ENCODE measurements around the gene CD200. TPM values are rescaled to one million over a fixed set of nuclear protein-coding genes. Genes with fewer than 3 reads are reported as not detected.
A peak's percentile ranks its signal among the peaks of the same experiment; 100 is the strongest.

CD200 gene
- total RNA-seq, 4 donors from 2014 or later, result 7.2 to 22.9 (median 7.6) TPM

GRCh38 chr3:112405845-112406244 is 72.9 kb downstream of the CD200 start:
- intact Hi-C loops (cut with DNase I), result no loop called here
- Histone ChIP-seq H3K4me1 (peaks cover 0 to 5% (median 2%) of the 10 kb centered on the region in 4 donors), H3K9me3 (no peaks in the 10 kb centered on the region), H3K4me3 (no peak overlapping the region), H3K27ac (replicated peaks in 1 of 4) (no peak overlapping the region), H3K36me3 (no peaks in the 10 kb centered on the region), H3K27me3 (no peaks in the 10 kb centered on the region)
- TF ChIP-seq POLR2A (IDR thresholded peaks at IDR 0.05; ENCODE audit: low read depth) (no peak), EP300 (IDR thresholded peaks at IDR 0.05) (no peak), POLR2AphosphoS5 (IDR thresholded peaks at IDR 0.05) (no peak)
- TF ChIP-seq, protein P1, sequence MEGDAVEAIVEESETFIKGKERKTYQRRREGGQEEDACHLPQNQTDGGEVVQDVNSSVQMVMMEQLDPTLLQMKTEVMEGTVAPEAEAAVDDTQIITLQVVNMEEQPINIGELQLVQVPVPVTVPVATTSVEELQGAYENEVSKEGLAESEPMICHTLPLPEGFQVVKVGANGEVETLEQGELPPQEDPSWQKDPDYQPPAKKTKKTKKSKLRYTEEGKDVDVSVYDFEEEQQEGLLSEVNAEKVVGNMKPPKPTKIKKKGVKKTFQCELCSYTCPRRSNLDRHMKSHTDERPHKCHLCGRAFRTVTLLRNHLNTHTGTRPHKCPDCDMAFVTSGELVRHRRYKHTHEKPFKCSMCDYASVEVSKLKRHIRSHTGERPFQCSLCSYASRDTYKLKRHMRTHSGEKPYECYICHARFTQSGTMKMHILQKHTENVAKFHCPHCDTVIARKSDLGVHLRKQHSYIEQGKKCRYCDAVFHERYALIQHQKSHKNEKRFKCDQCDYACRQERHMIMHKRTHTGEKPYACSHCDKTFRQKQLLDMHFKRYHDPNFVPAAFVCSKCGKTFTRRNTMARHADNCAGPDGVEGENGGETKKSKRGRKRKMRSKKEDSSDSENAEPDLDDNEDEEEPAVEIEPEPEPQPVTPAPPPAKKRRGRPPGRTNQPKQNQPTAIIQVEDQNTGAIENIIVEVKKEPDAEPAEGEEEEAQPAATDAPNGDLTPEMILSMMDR (IDR thresholded peaks at IDR 0.05), result no peak
- no peak for DNase-seq (ENCODE audit: extremely low spot score)
- 87% methylated on average over 4 of the region's 4 CpGs for WGBS

DNA sequence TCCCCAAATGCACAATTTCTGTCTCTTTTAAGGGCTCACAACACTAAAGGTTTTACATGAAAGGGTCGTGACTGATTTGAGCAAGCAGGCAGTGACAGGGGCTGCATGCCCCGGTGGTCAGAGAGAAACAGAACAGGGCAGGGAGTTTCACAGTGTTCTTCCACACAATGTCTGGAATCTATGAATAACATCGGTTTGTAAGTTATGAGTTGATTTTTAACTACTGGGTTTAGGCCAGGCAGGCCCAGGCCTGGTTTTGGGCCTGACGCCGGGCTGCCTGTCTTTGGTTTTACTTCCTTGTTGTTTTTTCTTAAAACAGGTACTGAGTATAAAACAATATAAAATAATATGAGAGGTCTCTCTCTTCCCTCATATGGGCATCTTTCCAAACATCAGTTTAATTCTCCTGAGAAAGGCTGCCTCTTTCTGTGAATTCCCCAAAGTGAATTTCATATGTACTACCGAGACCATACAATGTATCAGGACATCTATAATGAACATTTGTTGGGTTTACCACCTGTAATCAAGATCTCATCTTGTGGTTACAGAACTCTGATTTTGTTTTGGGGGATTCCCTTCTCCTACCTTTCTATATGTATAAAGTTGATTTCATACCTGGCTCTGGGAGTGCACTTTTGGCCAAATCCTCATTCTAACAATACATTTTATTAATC is 74.4 kb downstream of the CD200 start:
- Histone ChIP-seq H3K4me1 (peaks cover 0 to 10% (median 8%) of the 10 kb centered on the region in 4 donors), H3K27me3 (no peaks in the 10 kb centered on the region), H3K4me3 (no peak overlapping the region), H3K9me3 (no peaks in the 10 kb centered on the region), H3K36me3 (no peaks in the 10 kb centered on the region), H3K27ac (replicated peaks in 1 of 4) (peak overlapping the region in 3 of 4 donors; percentile 26 to 51 (median 28))
- no peak for DNase-seq (ENCODE audit: extremely low spot score)
- 60% methylated on average over 6 of the region's 6 CpGs for WGBS
- intact Hi-C loops (cut with DNase I), result no loop called here
- no peak for TF ChIP-seq POLR2AphosphoS5 (IDR thresholded peaks at IDR 0.05)
- TF ChIP-seq EP300 (IDR thresholded peaks at IDR 0.05), result no peak
- TF ChIP-seq, protein P1 (IDR thresholded peaks at IDR 0.05), result no peak
- TF ChIP-seq POLR2A (IDR thresholded peaks at IDR 0.05; ENCODE audit: low read depth), result no peak

DNA sequence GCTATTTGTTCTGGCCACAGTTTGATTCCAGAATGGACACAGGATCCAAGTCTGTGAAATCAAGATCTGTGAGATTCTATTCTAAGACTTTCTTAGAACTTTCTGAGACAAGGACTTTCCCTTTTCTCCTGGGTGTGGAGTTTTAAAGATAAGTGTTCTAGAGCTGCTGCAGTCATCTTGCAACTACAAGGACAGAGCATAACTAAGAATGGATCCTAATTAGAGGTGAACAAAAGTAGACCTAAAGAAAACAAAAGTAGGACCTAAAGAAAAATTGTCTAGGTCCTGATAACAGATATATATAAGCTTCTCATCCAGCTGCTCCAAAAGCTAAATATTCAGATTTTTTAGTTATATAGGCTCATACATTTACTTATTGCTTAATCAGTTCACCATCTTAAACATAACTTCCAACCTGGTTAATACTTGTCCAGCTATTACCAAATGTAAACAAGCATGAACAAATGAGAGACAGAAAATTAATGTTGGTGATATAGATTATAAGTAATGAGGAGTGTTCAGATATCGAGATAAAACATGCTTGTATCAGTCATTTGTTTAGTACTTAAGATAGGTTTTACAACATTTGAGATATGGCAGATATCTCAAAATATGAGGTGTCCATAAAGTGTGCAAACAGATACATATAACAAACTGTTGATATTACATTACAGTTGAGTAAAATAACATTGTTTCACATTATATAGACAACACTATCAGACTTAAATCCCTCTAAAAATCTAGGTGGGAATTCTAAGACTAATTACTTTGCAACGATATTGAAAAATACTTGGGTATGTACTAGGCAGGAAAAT is 75.1 kb downstream of the CD200 start:
- Histone ChIP-seq H3K4me1 (peaks cover 0 to 10% (median 8%) of the 10 kb centered on the region in 4 donors), H3K36me3 (no peaks in the 10 kb centered on the region), H3K4me3 (no peak overlapping the region), H3K9me3 (no peaks in the 10 kb centered on the region), H3K27me3 (no peaks in the 10 kb centered on the region), H3K27ac (replicated peaks in 1 of 4) (peak overlapping the region in 2 of 4 donors; percentile 26 to 51)
- no peak for DNase-seq (ENCODE audit: extremely low spot score)
- 79% methylated on average over 2 of the region's 2 CpGs for WGBS
- TF ChIP-seq POLR2AphosphoS5 (IDR thresholded peaks at IDR 0.05), result no peak
- TF ChIP-seq EP300 (IDR thresholded peaks at IDR 0.05), result no peak
- no peak for TF ChIP-seq POLR2A (IDR thresholded peaks at IDR 0.05; ENCODE audit: low read depth)
- TF ChIP-seq, protein P1 (IDR thresholded peaks at IDR 0.05), result no peak
- intact Hi-C loops (cut with DNase I), result no loop called here

DNA sequence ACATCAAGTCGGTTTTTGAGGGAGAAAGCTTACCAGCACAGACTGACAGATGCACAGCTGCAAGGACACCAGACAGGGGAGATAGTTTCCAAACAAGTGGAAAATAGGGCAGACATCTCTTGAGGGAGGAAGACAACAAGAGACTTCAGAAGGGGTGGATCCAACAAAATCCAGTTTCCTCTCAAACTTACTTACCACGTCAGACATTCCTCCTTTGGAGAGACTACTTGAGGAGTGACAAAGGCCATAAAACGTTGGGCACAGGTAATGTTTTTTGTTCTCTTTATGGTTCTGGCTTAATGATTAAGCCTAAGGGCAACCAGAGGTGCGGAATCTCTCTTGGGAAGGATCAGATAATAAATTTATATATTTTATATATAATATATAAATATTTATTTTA is 76.1 kb downstream of the CD200 start:
- Histone ChIP-seq H3K4me3 (no peak overlapping the region), H3K27me3 (no peaks in the 10 kb centered on the region), H3K27ac (replicated peaks in 1 of 4) (no peak overlapping the region), H3K9me3 (no peaks in the 10 kb centered on the region), H3K36me3 (no peaks in the 10 kb centered on the region), H3K4me1 (peaks cover 0 to 10% (median 8%) of the 10 kb centered on the region in 4 donors)
- intact Hi-C loops (cut with DNase I), result no loop called here
- no peak for DNase-seq (ENCODE audit: extremely low spot score)
- 73% methylated on average over 4 of the region's 4 CpGs for WGBS
- TF ChIP-seq POLR2AphosphoS5 (IDR thresholded peaks at IDR 0.05), result no peak
- TF ChIP-seq EP300 (IDR thresholded peaks at IDR 0.05), result no peak
- TF ChIP-seq, protein P1 (IDR thresholded peaks at IDR 0.05), result no peak
- TF ChIP-seq POLR2A (IDR thresholded peaks at IDR 0.05; ENCODE audit: low read depth), result no peak

All from esophagus muscularis mucosa (tissue), 4 donors.